GM19238 (cell line): ENCODE results near the gene CRYBA2.

Source experiments
- DNase-seq: peaks from one replicate; pipeline ENCODE4 v3.0.0; 2011; ENCODE audit warnings: low spot score; ENCODE audit not compliant: insufficient read length

Gene CRYBA2

GRCh38 chr2:218982586-218983262 is 10.5 kb downstream of the CRYBA2 start:
- DNase-seq: no peak

GRCh38 chr2:218981881-218982585 is 11.2 kb downstream of the CRYBA2 start:
- DNase-seq: no peak

- DNase-seq: no peak
Observed at GRCh38 chr2:218981390-218981880, 11.8 kb downstream of the CRYBA2 start.

GRCh38 chr2:218980735-218981389 is 12.4 kb downstream of the CRYBA2 start:
- DNase-seq: no peak

- peak; percentile 84 for DNase-seq
Observed at GRCh38 chr2:218979846-218980734, 13.1 kb downstream of the CRYBA2 start.

GRCh38 chr2:218975060-218975777 is 18.0 kb downstream of the CRYBA2 start:
- DNase-seq: no peak

GRCh38 chr2:218970894-218971293 is 22.3 kb downstream of the CRYBA2 start:
- no peak for DNase-seq

- DNase-seq: no peak
Observed at GRCh38 chr2:218964041-218964771, 29.0 kb downstream of the CRYBA2 start.

GRCh38 chr2:218963601-218964000 is 29.6 kb downstream of the CRYBA2 start:
- no peak for DNase-seq

GRCh38 chr2:218962859-218963492 is 30.2 kb downstream of the CRYBA2 start:
- no peak for DNase-seq

- no peak for DNase-seq
Observed at GRCh38 chr2:218961651-218962570, 31.3 kb downstream of the CRYBA2 start.

GRCh38 chr2:218961229-218961628 is 32.0 kb downstream of the CRYBA2 start:
- no peak for DNase-seq

GRCh38 chr2:218960309-218961165 is 32.7 kb downstream of the CRYBA2 start:
- no peak for DNase-seq

GRCh38 chr2:218959761-218960308 is 33.4 kb downstream of the CRYBA2 start:
- DNase-seq: no peak

- DNase-seq: peak; percentile 96
Observed at GRCh38 chr2:218959141-218959731, 34.0 kb downstream of the CRYBA2 start, which contains the start of gene CDK5R2. CDK5R2 (plus strand) TSS chr2:218959666; CDS start chr2:218959821, 155 bp downstream.

- DNase-seq: no peak
Observed at GRCh38 chr2:218958276-218958675, 34.9 kb downstream of the CRYBA2 start.

GRCh38 chr2:218957671-218958070 is 35.6 kb downstream of the CRYBA2 start:
- no peak for DNase-seq
